ENCODE data around the gene UROC1. TPM values are rescaled to one million over a fixed set of nuclear protein-coding genes. Genes with fewer than 3 reads are reported as not detected.

Gene UROC1
- total RNA-seq, 2 donors from 2014 or later, result not detected

DNA sequence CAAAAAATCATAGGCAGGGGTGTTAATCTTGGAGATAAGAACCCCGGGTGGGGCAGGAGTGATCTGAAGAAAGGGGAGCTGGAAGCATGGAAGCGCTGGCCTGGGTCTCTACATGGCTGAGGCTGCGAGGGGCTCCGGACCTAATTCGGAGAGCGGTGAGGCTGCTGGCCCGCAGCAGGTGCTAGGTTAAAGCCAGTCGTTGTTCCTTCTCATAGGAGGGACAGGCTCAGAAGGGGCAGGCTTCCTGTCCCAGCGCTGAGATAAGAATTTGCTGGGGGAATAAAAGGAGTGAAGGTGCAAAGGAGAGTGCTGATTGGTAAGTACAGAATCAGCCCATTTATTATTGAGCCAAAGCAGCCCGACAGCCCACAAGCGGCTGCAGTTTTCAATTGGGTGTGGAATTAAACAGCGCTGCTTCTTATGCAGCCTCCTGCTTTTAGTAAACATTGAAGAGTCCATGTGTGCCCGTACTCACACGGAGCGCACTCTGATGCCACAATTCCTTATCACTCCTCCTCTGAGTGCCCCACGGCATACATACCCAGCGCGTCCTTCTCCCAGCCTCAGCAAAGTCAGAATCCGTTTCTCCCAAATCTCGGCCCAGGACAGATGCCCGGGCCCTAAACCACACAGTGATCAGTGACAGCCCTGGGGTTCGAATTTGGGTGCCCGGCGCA lies 23.5 kb upstream of the UROC1 start:
- H3K27me3 ChIP-seq, result no peaks in the 10 kb centered on the region
- H3K36me3 ChIP-seq, result no peaks in the 10 kb centered on the region
- peak; percentile 36 for DNase-seq (ENCODE audit: low spot score)
- no peak overlapping the region for H3K4me3 ChIP-seq
- H3K27ac ChIP-seq, result no peak overlapping the region
- TF ChIP-seq, protein P1, sequence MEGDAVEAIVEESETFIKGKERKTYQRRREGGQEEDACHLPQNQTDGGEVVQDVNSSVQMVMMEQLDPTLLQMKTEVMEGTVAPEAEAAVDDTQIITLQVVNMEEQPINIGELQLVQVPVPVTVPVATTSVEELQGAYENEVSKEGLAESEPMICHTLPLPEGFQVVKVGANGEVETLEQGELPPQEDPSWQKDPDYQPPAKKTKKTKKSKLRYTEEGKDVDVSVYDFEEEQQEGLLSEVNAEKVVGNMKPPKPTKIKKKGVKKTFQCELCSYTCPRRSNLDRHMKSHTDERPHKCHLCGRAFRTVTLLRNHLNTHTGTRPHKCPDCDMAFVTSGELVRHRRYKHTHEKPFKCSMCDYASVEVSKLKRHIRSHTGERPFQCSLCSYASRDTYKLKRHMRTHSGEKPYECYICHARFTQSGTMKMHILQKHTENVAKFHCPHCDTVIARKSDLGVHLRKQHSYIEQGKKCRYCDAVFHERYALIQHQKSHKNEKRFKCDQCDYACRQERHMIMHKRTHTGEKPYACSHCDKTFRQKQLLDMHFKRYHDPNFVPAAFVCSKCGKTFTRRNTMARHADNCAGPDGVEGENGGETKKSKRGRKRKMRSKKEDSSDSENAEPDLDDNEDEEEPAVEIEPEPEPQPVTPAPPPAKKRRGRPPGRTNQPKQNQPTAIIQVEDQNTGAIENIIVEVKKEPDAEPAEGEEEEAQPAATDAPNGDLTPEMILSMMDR (IDR thresholded peaks at IDR 0.05), result no peak
- H3K9me3 ChIP-seq, result no peaks in the 10 kb centered on the region
- peaks cover 0 to 8% of the 10 kb centered on the region in 2 donors for H3K4me1 ChIP-seq

DNA sequence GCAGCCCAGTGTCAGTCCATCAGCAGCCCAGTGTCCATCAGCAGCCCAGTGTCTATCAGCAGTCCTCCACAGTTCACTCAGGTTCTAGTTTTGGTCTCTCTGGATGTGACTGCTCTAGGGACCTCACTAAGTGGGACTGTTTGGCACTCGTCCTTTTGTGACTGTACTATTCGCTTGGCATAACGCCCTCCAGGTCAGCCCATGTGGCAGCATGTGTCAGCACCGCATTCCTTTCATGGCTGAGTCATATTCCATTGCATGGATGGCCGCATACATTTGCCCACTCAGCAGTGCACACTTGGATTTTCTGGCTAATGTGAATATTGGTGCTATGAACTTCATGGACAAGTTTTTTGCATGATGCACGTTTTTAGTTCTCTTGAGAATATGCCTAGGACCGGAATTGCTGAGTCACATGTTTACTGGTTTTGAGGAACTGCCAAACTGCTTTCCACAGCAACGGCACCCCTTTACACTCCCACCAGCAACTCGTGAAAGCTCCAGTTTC lies 22.8 kb upstream of the UROC1 start:
- Histone ChIP-seq H3K9me3 (no peaks in the 10 kb centered on the region), H3K4me3 (no peak overlapping the region), H3K27ac (no peak overlapping the region), H3K4me1 (peaks cover 0 to 8% of the 10 kb centered on the region in 2 donors), H3K36me3 (no peaks in the 10 kb centered on the region), H3K27me3 (no peaks in the 10 kb centered on the region)
- peak; percentile 48 for DNase-seq (ENCODE audit: low spot score)
- TF ChIP-seq, protein P1 (IDR thresholded peaks at IDR 0.05), result no peak

DNA sequence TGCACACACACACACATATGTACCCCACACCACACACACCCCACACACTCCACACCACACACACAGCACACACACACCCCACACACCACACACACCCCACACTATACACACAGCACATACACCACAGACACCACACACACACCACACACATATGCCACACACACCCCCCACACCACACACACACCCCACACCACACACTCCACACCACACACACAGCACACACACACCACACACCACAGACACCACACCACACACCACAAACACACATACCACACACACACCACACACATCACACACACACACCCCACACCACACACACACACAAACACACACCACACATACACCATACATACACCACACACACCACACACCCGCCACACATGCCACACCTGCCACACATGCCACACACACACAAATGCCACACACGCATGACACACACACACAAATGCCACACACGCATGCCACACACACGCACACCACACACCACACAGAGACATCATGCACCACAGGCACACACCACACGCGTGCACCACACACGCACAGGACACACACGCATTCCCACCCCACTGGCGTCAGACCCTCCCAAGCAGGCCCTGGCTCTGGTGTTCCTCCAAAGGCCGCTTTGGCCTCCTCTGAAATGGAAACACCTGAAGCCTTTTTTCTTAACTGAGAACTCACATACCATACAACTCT lies 22.1 kb upstream of the UROC1 start:
- no peak for DNase-seq (ENCODE audit: low spot score)
- Histone ChIP-seq H3K4me1 (peaks cover 0 to 8% of the 10 kb centered on the region in 2 donors), H3K9me3 (no peaks in the 10 kb centered on the region), H3K4me3 (no peak overlapping the region), H3K36me3 (no peaks in the 10 kb centered on the region), H3K27ac (no peak overlapping the region), H3K27me3 (no peaks in the 10 kb centered on the region)
- TF ChIP-seq, protein P1 (IDR thresholded peaks at IDR 0.05), result no peak

DNA sequence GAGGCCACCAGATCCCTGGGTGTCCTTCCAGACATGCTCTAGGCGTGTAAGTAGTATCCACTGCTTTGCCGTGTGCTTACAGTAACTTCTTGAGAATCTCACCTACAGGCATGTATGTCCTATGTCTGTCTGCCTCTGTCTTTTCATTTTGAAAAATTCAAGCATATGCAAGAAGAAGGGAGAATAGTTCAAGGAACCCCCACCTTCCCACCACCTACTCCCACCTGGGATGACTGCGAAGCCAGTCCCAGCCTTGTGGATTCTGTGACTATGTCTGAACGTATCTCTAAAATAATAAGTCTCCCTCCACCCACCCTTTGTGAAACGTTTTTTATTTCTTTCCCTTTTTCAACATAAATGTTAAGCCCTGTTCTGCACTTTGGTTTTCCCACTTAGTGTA lies 21.4 kb upstream of the UROC1 start:
- Histone ChIP-seq H3K36me3 (no peaks in the 10 kb centered on the region), H3K27me3 (no peaks in the 10 kb centered on the region), H3K4me3 (no peak overlapping the region), H3K27ac (no peak overlapping the region), H3K4me1 (peaks cover 0 to 8% of the 10 kb centered on the region in 2 donors), H3K9me3 (no peaks in the 10 kb centered on the region)
- DNase-seq (ENCODE audit: low spot score), result no peak
- TF ChIP-seq, protein P1 (IDR thresholded peaks at IDR 0.05), result no peak

DNA sequence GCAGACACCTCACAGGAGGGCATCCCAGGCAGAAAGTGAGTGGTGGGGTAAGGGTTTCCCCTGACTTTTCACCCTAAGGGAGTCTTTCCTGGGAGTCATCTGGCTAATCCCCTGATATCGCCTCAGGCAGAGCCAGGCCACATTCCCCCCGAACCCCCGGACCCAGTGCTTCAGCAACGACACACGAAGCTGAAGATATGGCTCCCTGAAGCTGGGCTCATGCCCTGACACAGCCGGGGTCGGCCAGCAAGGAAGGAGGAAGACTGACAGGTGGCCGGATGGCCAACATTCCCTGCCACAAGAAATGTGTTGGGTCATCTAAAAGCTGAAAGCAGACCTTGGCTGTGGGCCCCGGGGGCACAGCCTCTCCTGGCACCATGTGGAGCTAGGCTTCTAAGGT lies 20.7 kb upstream of the UROC1 start:
- Histone ChIP-seq H3K9me3 (no peaks in the 10 kb centered on the region), H3K27me3 (no peaks in the 10 kb centered on the region), H3K4me3 (no peak overlapping the region), H3K36me3 (no peaks in the 10 kb centered on the region), H3K4me1 (peaks cover 0 to 8% of the 10 kb centered on the region in 2 donors), H3K27ac (no peak overlapping the region)
- DNase-seq (ENCODE audit: low spot score), result no peak
- TF ChIP-seq, protein P1 (IDR thresholded peaks at IDR 0.05), result no peak

Measured in right atrium auricular region (tissue), 2 donors.